HCT116 (cell line): ENCODE measurements around the gene EPHA6.

ENCODE experiments used
- EZH2 ChIP-seq: fragments of 200-600 bp; sonication (generic); IDR thresholded peaks from 2 replicates; pipeline ENCODE4 v1.6.1; 2017; ENCODE audit warnings: antibody characterized with exemption, mixed run types
- EZH2phosphoT487 ChIP-seq: fragments of 200-600 bp; IDR thresholded peaks from 2 replicates; pipeline ENCODE4 v1.6.1; 2018; ENCODE audit warnings: antibody characterized with exemption, borderline replicate concordance
- POLR2A ChIP-seq: IDR thresholded peaks from 2 replicates; pipeline ENCODE4 v1.7.0; 2011; ENCODE audit warnings: borderline replicate concordance; ENCODE audit not compliant: insufficient read depth, insufficient read length; ENCODE audit errors: extremely low read depth
- TF ChIP-seq, protein P1 (sequence below), 3 experiments: fragments of 200-600 bp in 1 of 3; sonication (generic) in 1 of 3; IDR thresholded peaks in 2 of 3; conservative IDR thresholded peaks in 1 of 3; 2 replicates each; pipeline ENCODE4 v1.5.1; 2012 to 2017; ENCODE audit warnings: low read depth in 2 of 3, low read length in 2 of 3, antibody characterized with exemption in 1 of 3, borderline replicate concordance in 1 of 3, control low read depth in 1 of 3, mild to moderate bottlenecking in 1 of 3, mixed read lengths in 1 of 3, mixed run types in 1 of 3, moderate library complexity in 1 of 3; ENCODE audit not compliant: insufficient read depth in 1 of 3

GRCh38 chr3:97613139-97613538 lies 798.7 kb downstream of the EPHA6 start:
- TF ChIP-seq, protein P1, sequence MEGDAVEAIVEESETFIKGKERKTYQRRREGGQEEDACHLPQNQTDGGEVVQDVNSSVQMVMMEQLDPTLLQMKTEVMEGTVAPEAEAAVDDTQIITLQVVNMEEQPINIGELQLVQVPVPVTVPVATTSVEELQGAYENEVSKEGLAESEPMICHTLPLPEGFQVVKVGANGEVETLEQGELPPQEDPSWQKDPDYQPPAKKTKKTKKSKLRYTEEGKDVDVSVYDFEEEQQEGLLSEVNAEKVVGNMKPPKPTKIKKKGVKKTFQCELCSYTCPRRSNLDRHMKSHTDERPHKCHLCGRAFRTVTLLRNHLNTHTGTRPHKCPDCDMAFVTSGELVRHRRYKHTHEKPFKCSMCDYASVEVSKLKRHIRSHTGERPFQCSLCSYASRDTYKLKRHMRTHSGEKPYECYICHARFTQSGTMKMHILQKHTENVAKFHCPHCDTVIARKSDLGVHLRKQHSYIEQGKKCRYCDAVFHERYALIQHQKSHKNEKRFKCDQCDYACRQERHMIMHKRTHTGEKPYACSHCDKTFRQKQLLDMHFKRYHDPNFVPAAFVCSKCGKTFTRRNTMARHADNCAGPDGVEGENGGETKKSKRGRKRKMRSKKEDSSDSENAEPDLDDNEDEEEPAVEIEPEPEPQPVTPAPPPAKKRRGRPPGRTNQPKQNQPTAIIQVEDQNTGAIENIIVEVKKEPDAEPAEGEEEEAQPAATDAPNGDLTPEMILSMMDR (IDR thresholded peaks at IDR 0.05 in 2 of 3, conservative IDR thresholded peaks at IDR 0.05 in 1 of 3; ENCODE audit: borderline replicate concordance in 1 of 3, insufficient read depth in 1 of 3, low read depth in 2 of 3, low read length in 2 of 3) = no peak
- no peak for TF ChIP-seq EZH2
- no peak for TF ChIP-seq EZH2phosphoT487
- no peak for TF ChIP-seq POLR2A
